ENCODE measurements around the gene VAPB.

Gene VAPB

GRCh38 chr20:58378704-58379103, 10.3 kb upstream of the VAPB start:
- DNase-seq (ENCODE audit: low spot score) = no peak

- no peak for DNase-seq (ENCODE audit: low spot score)
Measured at GRCh38 chr20:58381627-58382026, 7.4 kb upstream of the VAPB start.

- DNase-seq (ENCODE audit: low spot score) = no peak
Measured at GRCh38 chr20:58382096-58382495, 6.9 kb upstream of the VAPB start.

DNA sequence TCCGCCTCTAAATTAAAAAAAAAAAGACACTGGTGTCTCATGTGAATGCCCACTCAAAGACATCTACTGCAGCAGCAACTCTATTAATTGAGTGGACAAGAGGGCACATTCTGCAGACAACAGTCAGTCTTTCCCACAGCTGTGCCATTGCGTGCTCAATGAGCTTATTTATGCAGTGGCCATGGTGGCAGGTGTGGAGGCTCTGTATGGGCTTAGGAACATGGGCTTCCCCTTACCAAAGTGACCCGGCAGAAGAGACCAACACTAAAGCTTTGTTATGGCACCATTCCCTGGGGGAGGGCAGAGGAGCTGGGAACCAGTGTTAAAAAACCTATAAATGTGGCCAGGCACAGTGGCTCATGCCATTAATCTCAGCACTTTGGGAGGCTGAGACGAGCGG, 4.2 kb upstream of the VAPB start:
- no peak for DNase-seq (ENCODE audit: low spot score)

DNA sequence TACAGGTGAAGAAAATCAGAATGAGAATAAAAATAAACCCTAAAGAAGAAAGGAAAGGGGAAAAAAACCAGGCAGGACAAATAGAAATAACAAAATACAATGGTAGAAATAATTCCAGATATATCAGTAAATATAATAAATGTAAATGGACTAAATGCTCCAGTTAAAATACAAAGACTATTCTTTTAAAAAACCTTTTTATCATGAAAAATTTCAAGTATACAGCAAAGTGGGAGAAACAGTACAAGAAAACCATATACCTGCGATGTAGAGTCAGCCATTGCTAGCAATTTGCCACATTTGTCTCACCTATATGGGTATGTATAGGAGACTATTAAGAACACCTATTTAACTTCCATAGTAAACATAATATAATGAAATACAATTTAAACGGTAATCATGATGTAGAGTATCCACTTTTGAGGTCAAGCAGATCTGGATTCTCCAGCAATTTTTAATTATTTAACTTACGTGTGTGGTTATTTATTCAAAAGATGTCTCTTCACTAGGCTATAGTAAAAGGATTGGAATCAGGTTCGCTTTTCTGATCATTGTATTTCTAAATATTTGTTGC, 914 bp upstream of the VAPB start:
- no peak for DNase-seq (ENCODE audit: low spot score)

DNA sequence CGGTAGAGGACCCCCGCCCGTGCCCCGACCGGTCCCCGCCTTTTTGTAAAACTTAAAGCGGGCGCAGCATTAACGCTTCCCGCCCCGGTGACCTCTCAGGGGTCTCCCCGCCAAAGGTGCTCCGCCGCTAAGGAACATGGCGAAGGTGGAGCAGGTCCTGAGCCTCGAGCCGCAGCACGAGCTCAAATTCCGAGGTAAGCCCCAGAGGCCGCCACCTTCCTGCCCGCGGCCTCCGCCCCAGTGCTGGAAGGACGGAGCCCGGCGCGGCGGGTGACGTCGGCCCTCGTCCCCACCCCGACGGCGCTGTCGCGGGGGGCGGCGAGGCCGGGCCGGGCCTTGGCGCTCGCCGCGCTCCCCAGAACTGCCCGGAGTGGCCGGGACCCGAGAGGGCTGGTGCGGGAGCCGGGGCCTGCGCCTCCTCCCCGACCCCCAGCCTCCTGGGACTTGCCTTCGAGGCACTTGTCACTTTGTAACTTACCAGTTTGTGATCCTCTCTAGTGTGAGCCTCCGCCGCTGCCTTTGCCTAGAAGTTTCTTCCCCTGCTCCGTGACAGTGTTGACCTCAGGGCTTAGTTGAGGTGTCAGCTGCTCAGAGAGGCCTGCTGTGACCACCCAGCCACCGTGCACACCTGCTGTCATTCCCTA, 417 bp downstream of the VAPB start:
- DNase-seq (ENCODE audit: low spot score) = peak; percentile 7

DNA sequence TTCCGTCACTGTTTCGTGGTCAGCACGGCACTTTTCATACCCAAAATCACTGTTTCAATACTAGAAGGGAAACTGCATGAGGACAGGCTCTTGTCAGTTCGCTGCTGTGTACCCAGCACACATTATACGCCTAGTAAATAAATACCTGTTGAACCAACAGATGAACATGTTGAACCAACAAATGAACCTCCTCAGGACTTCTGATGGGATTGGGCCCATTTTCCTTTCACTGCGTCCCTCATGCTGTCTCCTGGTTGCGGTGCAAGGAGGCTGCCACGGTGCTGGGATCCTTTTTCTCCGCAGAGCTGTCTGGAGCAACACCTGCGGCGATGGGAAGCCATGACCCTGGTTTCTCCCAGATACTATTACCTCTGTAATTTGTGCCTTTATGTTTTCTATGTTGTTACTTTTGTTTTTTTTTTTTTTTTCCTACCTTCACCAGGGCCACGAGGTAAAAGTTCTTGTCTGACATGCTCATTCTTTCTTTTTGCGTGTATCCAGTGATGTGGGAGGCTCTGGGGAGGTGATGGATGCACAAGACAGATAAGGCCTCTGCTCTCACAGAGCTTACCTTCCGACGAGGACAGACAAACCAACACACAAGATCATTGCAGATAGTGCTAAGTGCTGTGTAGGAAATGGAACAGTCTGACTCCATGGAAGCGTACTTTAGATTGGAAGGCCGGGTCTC, 1.1 kb downstream of the VAPB start:
- no peak for DNase-seq (ENCODE audit: low spot score)

DNA sequence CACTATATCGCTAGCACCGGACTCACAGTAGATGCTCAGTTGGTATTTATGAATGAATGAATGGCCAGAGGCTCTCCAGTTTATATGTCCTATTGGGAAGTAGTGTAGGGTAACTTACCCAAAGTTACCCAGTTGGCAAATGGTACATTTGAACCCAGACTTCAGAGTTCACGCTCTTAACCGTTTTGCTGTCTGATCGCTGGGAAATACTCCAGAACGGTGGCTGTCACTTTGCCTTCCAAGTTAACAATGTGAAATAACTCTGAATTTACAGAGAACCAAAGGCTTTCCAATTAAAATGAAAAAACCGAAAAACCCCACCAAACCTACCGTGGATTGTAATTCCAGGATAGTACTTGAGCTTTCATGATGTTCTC, 1.6 kb downstream of the VAPB start:
- no peak for DNase-seq (ENCODE audit: low spot score)

GRCh38 chr20:58392286-58392685, 3.3 kb downstream of the VAPB start:
- DNase-seq (ENCODE audit: low spot score) = no peak

- no peak for DNase-seq (ENCODE audit: low spot score)
Measured at GRCh38 chr20:58393299-58393698, 4.3 kb downstream of the VAPB start.

- no peak for DNase-seq (ENCODE audit: low spot score)
Measured at GRCh38 chr20:58394801-58395200, 5.8 kb downstream of the VAPB start.

DNA sequence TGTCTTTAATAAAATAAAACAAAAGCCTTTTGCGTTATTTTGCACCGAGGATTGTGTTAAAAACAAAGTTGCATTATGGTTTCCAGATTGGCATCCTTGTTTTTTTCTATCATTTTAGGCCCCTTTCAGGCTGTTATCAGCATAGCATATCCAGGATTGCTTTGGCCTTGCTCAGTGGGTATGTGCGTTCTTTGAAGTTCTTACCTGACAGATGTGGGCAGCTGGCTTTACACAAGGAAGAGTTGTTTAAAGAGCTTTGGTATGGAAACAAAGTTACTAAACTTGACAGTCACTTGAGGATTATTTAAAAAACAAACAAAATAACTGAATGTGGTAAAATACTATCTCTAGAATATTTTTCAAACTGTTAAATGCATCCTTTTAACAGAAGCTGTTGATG, 6.6 kb downstream of the VAPB start:
- DNase-seq (ENCODE audit: low spot score) = no peak

DNA sequence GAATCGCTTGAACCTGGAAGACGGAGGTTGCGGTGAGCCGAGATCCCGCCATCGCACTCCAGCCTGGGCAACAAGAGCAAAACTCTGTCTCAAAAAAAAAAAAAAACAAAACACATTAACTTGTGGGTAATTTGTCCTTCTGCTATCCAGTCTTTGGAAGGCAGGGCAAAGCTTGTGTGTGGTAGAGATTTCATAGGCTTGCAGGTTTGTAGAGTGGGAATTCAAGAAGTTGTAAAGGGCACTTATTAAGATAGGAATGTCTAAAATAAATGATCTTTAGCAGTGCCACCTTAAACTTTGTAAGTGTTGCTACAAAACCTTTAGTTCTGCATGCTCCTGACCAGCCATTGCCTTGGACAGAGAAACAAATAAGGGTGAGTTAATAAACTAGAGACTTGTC, 8.4 kb downstream of the VAPB start:
- DNase-seq (ENCODE audit: low spot score) = no peak

DNA sequence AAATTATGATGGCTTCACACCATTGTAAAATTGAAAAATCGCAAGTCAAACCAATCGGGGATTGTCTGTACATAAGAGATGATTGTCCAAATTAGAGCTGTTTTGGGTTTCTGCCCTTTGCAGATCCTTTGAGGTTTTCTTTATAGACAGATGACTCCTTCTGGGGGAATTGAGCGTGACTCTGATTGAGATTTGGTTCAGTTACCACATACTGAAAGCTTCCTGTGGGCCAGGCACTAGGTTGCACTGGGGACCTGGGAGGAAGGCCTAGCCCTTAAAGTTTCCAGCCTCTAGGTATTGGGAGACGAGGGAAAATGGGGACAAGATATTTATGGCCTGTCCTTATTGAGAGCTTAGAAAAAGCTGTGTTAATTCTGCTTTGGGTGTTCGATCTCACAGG, 9.2 kb downstream of the VAPB start:
- no peak for DNase-seq (ENCODE audit: low spot score)

DNA sequence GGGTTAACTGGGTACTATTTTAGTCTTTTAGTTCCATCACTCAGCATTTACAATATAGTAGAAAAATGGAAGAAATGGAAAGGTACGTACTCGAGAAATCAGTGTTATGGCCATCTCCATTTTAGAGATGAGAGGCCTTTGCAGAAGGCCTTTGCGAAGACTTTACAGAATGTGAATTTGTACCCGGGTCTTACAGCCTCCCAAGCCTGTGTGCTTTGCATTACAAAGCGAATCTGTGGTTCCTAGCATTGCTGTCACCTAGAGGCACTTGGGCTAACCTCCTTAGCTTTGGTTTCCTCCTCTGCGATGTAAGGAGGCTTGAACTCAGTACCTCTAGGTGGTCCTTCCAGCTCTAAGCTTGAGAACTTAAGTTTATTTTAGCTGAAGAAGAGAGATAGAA, 10.9 kb downstream of the VAPB start:
- no peak for DNase-seq (ENCODE audit: low spot score)

GRCh38 chr20:58401162-58401561, 12.1 kb downstream of the VAPB start:
- no peak for DNase-seq (ENCODE audit: low spot score)

- DNase-seq (ENCODE audit: low spot score) = no peak
Measured at GRCh38 chr20:58402305-58402704, 13.3 kb downstream of the VAPB start.

GRCh38 chr20:58402827-58403226, 13.8 kb downstream of the VAPB start:
- DNase-seq (ENCODE audit: low spot score) = no peak

DNA sequence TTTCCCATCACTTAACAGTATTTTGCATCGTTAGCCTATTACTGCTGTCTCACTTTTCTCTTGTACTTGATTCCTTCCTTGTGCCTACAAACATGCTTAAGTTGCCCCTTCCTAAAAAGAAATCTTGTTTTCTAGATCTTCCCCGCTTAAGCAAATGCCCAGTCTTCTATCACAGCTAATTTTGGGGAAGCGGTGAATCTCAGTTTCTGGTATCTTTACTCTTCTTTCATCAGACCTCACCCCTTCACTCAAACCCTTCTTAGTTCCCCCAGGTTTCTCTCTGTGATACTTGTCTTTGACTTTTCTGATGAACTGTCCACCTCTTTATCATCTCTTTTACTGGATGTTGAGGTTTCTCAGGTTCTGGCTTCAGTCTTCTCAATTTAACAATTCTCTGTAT, 14.2 kb downstream of the VAPB start:
- DNase-seq (ENCODE audit: low spot score) = no peak

GRCh38 chr20:58405504-58406291, 16.7 kb downstream of the VAPB start:
- no peak for DNase-seq (ENCODE audit: low spot score)

- no peak for DNase-seq (ENCODE audit: low spot score)
Measured at GRCh38 chr20:58406422-58407001, 17.5 kb downstream of the VAPB start.

DNA sequence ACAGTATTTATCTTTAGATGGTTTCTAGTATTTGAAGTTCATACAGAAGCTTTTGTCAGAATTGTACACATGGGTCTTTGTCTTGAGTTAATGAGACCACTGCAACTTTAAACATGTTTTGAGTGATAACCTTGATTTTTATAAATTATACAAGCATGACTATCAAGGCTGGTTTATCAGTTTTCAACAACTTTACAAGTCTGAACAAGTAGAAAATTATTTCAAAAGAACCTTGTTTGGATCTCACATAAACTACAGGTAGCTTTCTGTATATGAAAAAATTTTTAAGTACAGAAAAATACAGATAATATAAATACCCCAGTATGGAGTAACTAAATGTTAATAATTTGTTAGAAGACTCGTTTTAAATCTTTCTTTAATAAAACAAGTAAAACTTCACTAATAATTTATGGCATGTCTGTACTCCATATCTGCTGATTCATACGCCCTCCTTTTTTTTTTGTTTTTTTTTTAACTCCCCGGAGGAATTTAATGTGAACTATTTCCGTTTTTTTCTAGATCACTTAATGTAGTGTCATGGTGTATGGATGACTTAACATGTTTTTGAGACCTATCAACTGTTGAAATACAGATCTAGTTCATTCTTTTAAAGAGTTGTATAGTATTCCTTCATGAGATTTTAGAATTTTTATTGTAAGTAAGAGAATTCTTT, 18.3 kb downstream of the VAPB start:
- DNase-seq (ENCODE audit: low spot score) = no peak

All from CD4-positive, alpha-beta T cell treated with Interleukin-15 for 4 hours (primary cell).